Trophoblast cell (in vitro differentiated cells and primary cell): ENCODE data around the gene TUFT1.
A peak's percentile ranks its signal among the peaks of the same experiment; 100 is the strongest.
"Not testable (repeated sequence)": the region's sequence is repeated elsewhere in the genome, so short reads cannot be mapped to it uniquely, and the experiment has no call there.

ENCODE experiments used
- DNase-seq, 2 donors: peaks; one replicate each; pipeline ENCODE4 v3.0.0-alpha.2; 2016
- H2AFZ ChIP-seq: 2 replicates; pipeline ENCODE4 v1.6.1; 2013; ENCODE audit warnings: low read length, moderate library complexity, mild to moderate bottlenecking; ENCODE audit not compliant: insufficient read depth, poor library complexity
- H2AK5ac ChIP-seq: 2 replicates; pipeline ENCODE4 v1.6.1; 2013; ENCODE audit warnings: mild to moderate bottlenecking, low read length
- H2BK120ac ChIP-seq: 2 replicates; pipeline ENCODE4 v1.6.1; 2013; ENCODE audit warnings: low read length, mild to moderate bottlenecking, moderate library complexity; ENCODE audit not compliant: insufficient read depth, poor library complexity
- H2BK12ac ChIP-seq: 2 replicates; pipeline ENCODE4 v1.6.1; 2013; ENCODE audit warnings: mild to moderate bottlenecking, low read length, moderate library complexity
- H2BK5ac ChIP-seq: 2 replicates; pipeline ENCODE4 v1.6.1; 2013; ENCODE audit warnings: low read length, low read depth, moderate library complexity, mild to moderate bottlenecking; ENCODE audit not compliant: poor library complexity
- H3K14ac ChIP-seq: 2 replicates; pipeline ENCODE4 v1.6.1; 2013; ENCODE audit warnings: mild to moderate bottlenecking, low read length
- H3K18ac ChIP-seq: 2 replicates; pipeline ENCODE4 v1.6.1; 2013; ENCODE audit warnings: mild to moderate bottlenecking, low read length
- H3K23ac ChIP-seq: 2 replicates; pipeline ENCODE4 v1.6.1; 2013; ENCODE audit warnings: low read length
- H3K27ac ChIP-seq: 2 replicates; pipeline ENCODE4 v1.5.1; 2013; ENCODE audit warnings: low read depth, mild to moderate bottlenecking, inconsistent platforms, low read length, moderate library complexity
- H3K27me3 ChIP-seq: 2 replicates; pipeline ENCODE4 v1.6.1; 2013; ENCODE audit warnings: inconsistent platforms, mild to moderate bottlenecking, low read length, moderate library complexity; ENCODE audit not compliant: insufficient read depth
- H3K36me3 ChIP-seq, 2 experiments: 1 replicate in 1 of 2; 2 replicates in 1 of 2; pipeline ENCODE4 v1.6.1; 2013; ENCODE audit warnings: low read length in 2 of 2, mild to moderate bottlenecking in 2 of 2, moderate library complexity in 1 of 2; ENCODE audit not compliant: insufficient read depth in 2 of 2, control insufficient read depth in 1 of 2
- H3K4ac ChIP-seq: 2 replicates; pipeline ENCODE4 v1.6.1; 2013; ENCODE audit warnings: low read depth, mild to moderate bottlenecking, low read length, moderate library complexity
- H3K4me1 ChIP-seq, 2 experiments: 1 replicate in 1 of 2; 2 replicates in 1 of 2; pipeline ENCODE4 v1.6.1; 2013; ENCODE audit warnings: low read length in 2 of 2, mild to moderate bottlenecking in 2 of 2, moderate library complexity in 1 of 2; ENCODE audit not compliant: insufficient read depth in 2 of 2, control insufficient read depth in 1 of 2
- H3K4me2 ChIP-seq: 2 replicates; pipeline ENCODE4 v1.6.1; 2013; ENCODE audit warnings: inconsistent platforms, mild to moderate bottlenecking, low read length, moderate library complexity
- H3K4me3 ChIP-seq: 2 replicates; pipeline ENCODE4 v1.5.1; 2013; ENCODE audit warnings: mild to moderate bottlenecking, low read depth, low read length, inconsistent platforms
- H3K79me1 ChIP-seq: one replicate; pipeline ENCODE4 v1.6.1; 2013; ENCODE audit warnings: low read length
- H3K79me2 ChIP-seq: 2 replicates; pipeline ENCODE4 v1.6.1; 2013; ENCODE audit warnings: low read length, mild to moderate bottlenecking; ENCODE audit not compliant: control insufficient read depth, insufficient read depth, poor library complexity
- H3K9ac ChIP-seq: 2 replicates; pipeline ENCODE4 v1.6.1; 2013; ENCODE audit warnings: mild to moderate bottlenecking, low read length
- H3K9me3 ChIP-seq: 2 replicates; pipeline ENCODE4 v1.6.1; 2013; ENCODE audit warnings: low read depth, mild to moderate bottlenecking, control low read depth, inconsistent platforms, low read length; ENCODE audit not compliant: insufficient read depth
- H4K12ac ChIP-seq: 2 replicates; pipeline ENCODE4 v1.6.1; 2013; ENCODE audit warnings: low read depth, mild to moderate bottlenecking, low read length, moderate library complexity
- H4K8ac ChIP-seq: 2 replicates; pipeline ENCODE4 v1.6.1; 2013; ENCODE audit warnings: low read depth, mild to moderate bottlenecking, low read length, moderate library complexity
- H4K91ac ChIP-seq: one replicate; pipeline ENCODE4 v1.6.1; 2013; ENCODE audit warnings: low read depth, mild to moderate bottlenecking, low read length, moderate library complexity
- WGBS: extraction: QIAGEN DNeasy Blood & Tissue Kit; methylation state at CpG from one replicate; pipeline ENCODE4 v1.1.7; 2013; ENCODE audit warnings: missing lambda C conversion rate; ENCODE audit not compliant: insufficient read length, insufficient coverage; ENCODE audit errors: extremely low coverage; 5-methylcytosine and 5-hydroxymethylcytosine counted together

Gene TUFT1

GRCh38 chr1:151593730-151594129 lies 53.6 kb downstream of the TUFT1 start:
- peak overlapping the region; percentile 71 for H2BK12ac ChIP-seq
- no peaks in the 10 kb centered on the region for H3K9me3 ChIP-seq
- no peak overlapping the region for H2BK120ac ChIP-seq
- no peak overlapping the region for H3K23ac ChIP-seq
- no peak overlapping the region for H3K9ac ChIP-seq
- no peak for DNase-seq
- no peak overlapping the region for H3K27ac ChIP-seq
- no peak overlapping the region for H2BK5ac ChIP-seq
- H3K27me3 ChIP-seq: no peaks in the 10 kb centered on the region
- peaks cover 0 to 8% of the 10 kb centered on the region in 2 experiments for H3K4me1 ChIP-seq
- no peak overlapping the region for H4K12ac ChIP-seq
- H3K18ac ChIP-seq: no peak overlapping the region
- no peaks in the 10 kb centered on the region for H3K79me2 ChIP-seq
- H2AK5ac ChIP-seq: no peak overlapping the region
- H2AFZ ChIP-seq: peak overlapping the region; percentile 54
- peak overlapping the region; percentile 38 for H3K14ac ChIP-seq
- H4K8ac ChIP-seq: peak overlapping the region; percentile 29
- H3K36me3 ChIP-seq: no peaks in the 10 kb centered on the region
- peak overlapping the region; percentile 52 for H3K4me2 ChIP-seq
- WGBS: no CpG with 5 or more reads among the region's 9 CpGs
- no peak overlapping the region for H4K91ac ChIP-seq
- H3K4ac ChIP-seq: no peak overlapping the region
- no peak overlapping the region for H3K4me3 ChIP-seq
- H3K79me1 ChIP-seq: no peaks in the 10 kb centered on the region

DNA sequence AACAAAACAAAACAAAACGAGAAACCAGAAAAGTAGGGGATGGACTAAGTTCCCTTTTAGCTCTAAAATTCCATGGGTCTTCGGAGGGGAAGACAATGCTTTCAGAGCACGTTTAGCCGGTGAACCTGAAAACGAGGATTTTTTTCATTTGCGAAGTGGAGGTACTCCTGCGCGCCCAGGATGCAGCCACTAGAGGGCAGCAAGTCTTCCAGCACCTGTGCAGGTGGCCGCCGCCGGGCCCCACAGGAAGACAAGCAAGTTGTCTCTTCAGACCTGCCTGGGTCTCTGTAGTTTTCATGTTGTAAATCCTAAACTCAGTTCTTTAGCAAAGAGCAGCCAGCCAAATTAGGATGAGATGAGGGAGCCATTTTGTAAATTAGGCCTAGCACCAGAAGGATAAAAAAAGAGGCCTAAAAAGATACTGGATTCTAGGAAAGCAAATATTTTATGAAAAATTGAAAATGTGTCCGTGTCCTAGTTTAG lies 54.1 kb downstream of the TUFT1 start:
- H3K79me1 ChIP-seq: no peaks in the 10 kb centered on the region
- H4K91ac ChIP-seq: no peak overlapping the region
- H3K9me3 ChIP-seq: no peaks in the 10 kb centered on the region
- H3K18ac ChIP-seq: no peak overlapping the region
- no peaks in the 10 kb centered on the region for H3K27me3 ChIP-seq
- H4K12ac ChIP-seq: no peak overlapping the region
- no peaks in the 10 kb centered on the region for H3K36me3 ChIP-seq
- H3K23ac ChIP-seq: no peak overlapping the region
- peak overlapping the region; percentile 52 for H3K4me2 ChIP-seq
- H2BK5ac ChIP-seq: no peak overlapping the region
- H3K14ac ChIP-seq: no peak overlapping the region
- H3K4me1 ChIP-seq: peaks cover 0 to 8% of the 10 kb centered on the region in 2 experiments
- no peak overlapping the region for H4K8ac ChIP-seq
- DNase-seq: peak; percentile 66 to 86
- no peaks in the 10 kb centered on the region for H3K79me2 ChIP-seq
- no peak overlapping the region for H3K27ac ChIP-seq
- no peak overlapping the region for H3K4ac ChIP-seq
- H2BK12ac ChIP-seq: no peak overlapping the region
- H2AFZ ChIP-seq: no peak overlapping the region
- H2BK120ac ChIP-seq: no peak overlapping the region
- no peak overlapping the region for H3K4me3 ChIP-seq
- H2AK5ac ChIP-seq: no peak overlapping the region
- no peak overlapping the region for H3K9ac ChIP-seq
- no CpG with 5 or more reads among the region's 12 CpGs for WGBS

DNA sequence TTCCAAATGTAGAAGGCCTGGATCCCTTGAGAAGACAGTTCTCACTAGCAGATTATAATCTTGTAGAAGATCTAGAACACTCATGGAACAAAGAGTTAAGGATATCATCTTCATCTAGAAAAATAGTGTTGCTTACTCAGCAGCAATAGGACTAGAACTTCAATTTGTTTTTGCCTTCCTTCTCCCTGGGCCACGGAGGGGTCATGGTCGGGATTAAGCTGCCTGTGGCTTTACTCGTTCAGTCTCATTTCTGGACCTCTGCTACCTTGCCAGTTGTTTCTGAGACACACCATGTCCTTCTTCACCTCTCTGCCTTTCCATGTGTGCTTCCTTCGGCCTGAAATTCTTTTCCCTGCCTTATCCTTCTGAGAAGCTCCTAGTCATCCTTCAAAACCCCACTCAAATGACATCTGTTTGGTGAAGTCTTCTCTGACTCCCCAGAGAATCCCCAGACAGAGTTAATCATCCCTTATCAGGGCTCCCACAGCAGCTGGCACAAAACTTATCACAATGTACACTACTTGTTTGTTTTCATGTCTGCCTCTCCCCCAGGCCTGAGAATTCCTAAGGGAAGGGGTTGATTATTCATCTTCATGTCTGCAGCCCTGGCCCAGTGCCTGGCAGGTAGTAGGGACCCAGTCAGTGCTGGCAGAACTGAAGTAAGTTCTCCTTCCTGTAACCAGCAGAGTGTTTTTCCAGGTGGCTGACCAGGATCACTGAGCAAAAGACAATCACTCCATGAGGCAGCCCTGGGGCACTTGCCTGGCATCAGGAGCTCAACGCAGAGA lies 56.3 kb downstream of the TUFT1 start:
- Histone ChIP-seq H4K91ac (no peak overlapping the region), H3K36me3 (no peaks in the 10 kb centered on the region), H3K18ac (no peak overlapping the region), H2BK5ac (no peak overlapping the region), H3K14ac (no peak overlapping the region), H3K27me3 (no peaks in the 10 kb centered on the region), H4K8ac (no peak overlapping the region), H2AFZ (no peak overlapping the region), H3K4me2 (no peak overlapping the region), H4K12ac (no peak overlapping the region), H3K27ac (no peak overlapping the region), H3K9ac (no peak overlapping the region), H3K79me2 (no peaks in the 10 kb centered on the region), H3K79me1 (no peaks in the 10 kb centered on the region), H2BK120ac (no peak overlapping the region), H3K4me3 (no peak overlapping the region), H2BK12ac (no peak overlapping the region), H3K4ac (no peak overlapping the region), H3K4me1 (peaks cover 0 to 8% of the 10 kb centered on the region in 2 experiments), H2AK5ac (no peak overlapping the region), H3K23ac (no peak overlapping the region), H3K9me3 (no peaks in the 10 kb centered on the region)
- peak; percentile 49 to 71 for DNase-seq
- no CpG with 5 or more reads among the region's 5 CpGs for WGBS

DNA sequence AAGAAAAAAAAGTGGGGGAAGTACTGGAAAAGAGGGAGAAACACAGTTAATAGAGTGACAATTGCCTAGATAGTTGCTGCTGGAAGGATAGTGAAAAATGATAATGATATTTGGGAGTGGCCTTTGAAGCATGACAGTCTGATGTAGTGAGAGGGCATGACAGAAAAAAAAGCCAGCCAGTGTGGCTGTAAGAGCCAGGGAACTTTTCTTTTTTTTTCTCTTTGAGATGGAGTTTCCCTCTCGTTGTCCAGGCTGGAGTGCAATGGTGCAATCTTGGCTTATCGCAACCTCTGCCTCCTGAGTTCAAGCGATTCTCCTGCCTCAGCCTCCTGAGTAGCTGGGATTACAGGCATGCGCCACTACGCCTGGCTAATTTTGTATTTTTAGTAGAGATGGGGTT lies 62.4 kb downstream of the TUFT1 start:
- not testable (repeated sequence) for H2BK120ac ChIP-seq, H3K27ac ChIP-seq, H3K9ac ChIP-seq, H3K79me1 ChIP-seq, H3K4ac ChIP-seq, H3K14ac ChIP-seq, H4K8ac ChIP-seq, H3K4me1 ChIP-seq, H4K12ac ChIP-seq, H3K36me3 ChIP-seq, H2AFZ ChIP-seq, H3K27me3 ChIP-seq, H2AK5ac ChIP-seq, H2BK5ac ChIP-seq, H3K18ac ChIP-seq, H2BK12ac ChIP-seq, H3K9me3 ChIP-seq, H3K4me3 ChIP-seq, H3K79me2 ChIP-seq, H4K91ac ChIP-seq, H3K23ac ChIP-seq, DNase-seq, H3K4me2 ChIP-seq
- WGBS: no CpG with 5 or more reads among the region's 5 CpGs
